ENCODE data around the gene SAYSD1.

DNA sequence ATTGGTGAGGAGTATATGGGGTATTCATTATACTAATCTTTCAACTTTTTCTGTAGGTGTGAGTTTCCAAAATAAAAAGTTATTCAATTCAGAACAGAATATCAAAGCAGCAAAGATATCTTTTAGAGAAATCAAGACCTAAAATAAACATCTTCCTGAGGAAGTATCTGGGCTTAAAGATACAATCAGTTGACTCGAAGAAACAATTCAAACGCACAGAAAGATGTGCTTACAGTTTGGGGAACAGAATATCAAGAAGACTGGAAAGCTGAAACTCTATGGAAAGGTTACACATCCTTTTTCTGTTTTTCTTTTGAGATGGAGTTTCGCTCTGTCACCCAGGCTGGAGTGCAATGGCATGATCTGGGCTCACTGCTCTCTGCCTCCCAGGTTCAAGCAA, 36.2 kb upstream of the SAYSD1 start:
- no peak for TF ChIP-seq CTCF (IDR thresholded peaks at IDR 0.05)
- TF ChIP-seq POLR2AphosphoS5 (IDR thresholded peaks at IDR 0.05) = no peak
- TF ChIP-seq POLR2A (IDR thresholded peaks at IDR 0.05) = no peak

Measured in stomach (tissue), 4 donors.